ENCODE measurements around the gene SCARB1. TPM values are rescaled to one million over a fixed set of nuclear protein-coding genes. Genes with fewer than 3 reads are reported as not detected.
A peak's percentile ranks its signal among the peaks of the same experiment; 100 is the strongest.

The SCARB1 gene
- total and polyA plus RNA-seq, 2 of the 13 experiments (the other 11 are each of a cell fraction or from before 2014, with no cell fraction given): 63.4 to 160 TPM

- no peak for TF ChIP-seq AFF4 (CRISPR knock-in tag; IDR thresholded peaks at IDR 0.05)
- TF ChIP-seq SYNCRIP (IDR thresholded peaks at IDR 0.05; ENCODE audit: insufficient read depth, low read depth, low read length): no peak
- no peak for TF ChIP-seq SMARCE1 (IDR thresholded peaks at IDR 0.05; ENCODE audit: borderline replicate concordance)
- TF ChIP-seq SRY (CRISPR knock-in tag; IDR thresholded peaks at IDR 0.05): no peak
- peak; percentile 54 for TF ChIP-seq RBM22 (optimal IDR thresholded peaks at IDR 0.05; ENCODE audit: low read length)
- peak; percentile 46; the same call in 1 of the 2 replicates for TF ChIP-seq DMAP1 (CRISPR knock-in tag; IDR thresholded peaks at IDR 0.05)
- TF ChIP-seq ZNF503 (CRISPR knock-in tag; IDR thresholded peaks at IDR 0.05): peak; percentile 19; the same call in 1 of the 2 replicates
- no peak for TF ChIP-seq FOXC1 (CRISPR knock-in tag; IDR thresholded peaks at IDR 0.05; ENCODE audit: borderline replicate concordance)
- no peak for TF ChIP-seq ZNF83 (CRISPR knock-in tag; IDR thresholded peaks at IDR 0.05; ENCODE audit: borderline replicate concordance)
- TF ChIP-seq ZNF772 (CRISPR knock-in tag; IDR thresholded peaks at IDR 0.05): 0 out of 2 replicates have a peak, but pooled peaks have one; percentile 19
- TF ChIP-seq ZNF609 (CRISPR knock-in tag; IDR thresholded peaks at IDR 0.05; ENCODE audit: borderline replicate concordance): peak; percentile 69; the same call in 1 of the 2 replicates
- peak; percentile 92 for TF ChIP-seq ZNF331 (CRISPR knock-in tag; IDR thresholded peaks at IDR 0.05)
- TF ChIP-seq GATA4 (IDR thresholded peaks at IDR 0.05; ENCODE audit: borderline replicate concordance, low read depth): peak; percentile 25; the same call in 1 of the 2 replicates
- no peak for TF ChIP-seq SRSF1 (optimal IDR thresholded peaks at IDR 0.05; ENCODE audit: low read depth, low read length)
- TF ChIP-seq GATAD2A (CRISPR knock-in tag; IDR thresholded peaks at IDR 0.05): peak; percentile 82
- no peak for TF ChIP-seq U2AF1 (optimal IDR thresholded peaks at IDR 0.05; ENCODE audit: low read depth, low read length)
- TF ChIP-seq ZNF501 (CRISPR knock-in tag; IDR thresholded peaks at IDR 0.05): no peak
- TF ChIP-seq NFIC (IDR thresholded peaks at IDR 0.05; ENCODE audit: low read length): no peak
- no peak for TF ChIP-seq MXD3 (CRISPR knock-in tag; IDR thresholded peaks at IDR 0.05)
- TF ChIP-seq HMGA1 (CRISPR knock-in tag; conservative IDR thresholded peaks at IDR 0.05): no peak
Measured at GRCh38 chr12:124829008-124829707, 34.5 kb downstream of the SCARB1 start (continued).
